ENCODE results near the gene IGFBP5. TPM values are rescaled to one million over a fixed set of nuclear protein-coding genes. Genes with fewer than 3 reads are reported as not detected.

IGFBP5 gene
- total RNA-seq, 3 donors from 2014 or later = 36.4 to 628 (median 95.9) TPM

DNA sequence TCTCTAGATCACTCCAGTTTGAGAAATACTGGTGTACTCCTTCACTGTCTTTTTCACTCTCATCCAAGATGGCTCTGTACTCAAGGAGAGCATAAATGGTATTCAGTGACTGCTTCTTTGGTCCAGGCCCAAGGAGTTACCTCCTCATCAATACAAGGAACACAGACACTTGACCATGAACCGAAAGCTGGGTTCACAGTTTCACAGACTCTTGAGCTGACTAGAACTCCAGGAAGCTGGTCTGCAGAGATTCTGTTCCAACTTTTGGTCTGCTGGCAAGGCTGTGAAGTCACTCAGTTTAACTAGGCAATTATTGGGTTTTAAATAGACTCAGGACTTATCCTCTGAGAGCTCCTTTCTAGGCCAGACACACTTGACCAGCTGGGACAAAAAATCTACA is 7.4 kb upstream of the IGFBP5 start:
- no peaks in the 10 kb centered on the region for H3K36me3 ChIP-seq (ENCODE audit: low read depth)
- no peak overlapping the region for H3K4me3 ChIP-seq
- H3K9me3 ChIP-seq = no peaks in the 10 kb centered on the region
- TF ChIP-seq, protein P1, sequence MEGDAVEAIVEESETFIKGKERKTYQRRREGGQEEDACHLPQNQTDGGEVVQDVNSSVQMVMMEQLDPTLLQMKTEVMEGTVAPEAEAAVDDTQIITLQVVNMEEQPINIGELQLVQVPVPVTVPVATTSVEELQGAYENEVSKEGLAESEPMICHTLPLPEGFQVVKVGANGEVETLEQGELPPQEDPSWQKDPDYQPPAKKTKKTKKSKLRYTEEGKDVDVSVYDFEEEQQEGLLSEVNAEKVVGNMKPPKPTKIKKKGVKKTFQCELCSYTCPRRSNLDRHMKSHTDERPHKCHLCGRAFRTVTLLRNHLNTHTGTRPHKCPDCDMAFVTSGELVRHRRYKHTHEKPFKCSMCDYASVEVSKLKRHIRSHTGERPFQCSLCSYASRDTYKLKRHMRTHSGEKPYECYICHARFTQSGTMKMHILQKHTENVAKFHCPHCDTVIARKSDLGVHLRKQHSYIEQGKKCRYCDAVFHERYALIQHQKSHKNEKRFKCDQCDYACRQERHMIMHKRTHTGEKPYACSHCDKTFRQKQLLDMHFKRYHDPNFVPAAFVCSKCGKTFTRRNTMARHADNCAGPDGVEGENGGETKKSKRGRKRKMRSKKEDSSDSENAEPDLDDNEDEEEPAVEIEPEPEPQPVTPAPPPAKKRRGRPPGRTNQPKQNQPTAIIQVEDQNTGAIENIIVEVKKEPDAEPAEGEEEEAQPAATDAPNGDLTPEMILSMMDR (IDR thresholded peaks at IDR 0.05) = no peak
- intact Hi-C loops (cut with DNase I, micrococcal nuclease) = no loop called here
- ATAC-seq (no peak), DNase-seq (no peak)
- no peaks in the 10 kb centered on the region for H3K4me1 ChIP-seq (ENCODE audit: low read depth)

DNA sequence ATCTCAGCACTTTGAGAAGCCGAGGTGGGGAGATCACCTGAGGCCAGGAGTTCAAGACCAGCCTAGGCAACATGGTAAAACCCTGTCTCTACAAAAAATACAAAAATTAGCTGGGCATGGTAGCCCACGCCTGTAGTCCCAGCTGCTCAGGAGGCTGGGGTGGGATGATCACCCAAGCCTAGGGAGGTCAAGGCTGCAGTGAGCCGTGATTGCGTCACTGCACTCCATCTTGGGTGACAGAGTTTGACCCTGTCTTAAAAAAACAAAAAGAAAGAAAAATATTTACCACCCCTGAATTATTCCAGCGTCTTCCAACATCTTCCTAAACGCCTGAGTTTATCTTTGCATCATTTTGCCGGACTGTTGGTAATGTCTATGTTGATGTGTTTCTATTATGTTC is 6.2 kb upstream of the IGFBP5 start:
- intact Hi-C loops (cut with DNase I, micrococcal nuclease) = no loop called here
- Histone ChIP-seq H3K9me3 (no peaks in the 10 kb centered on the region), H3K4me1 (ENCODE audit: low read depth) (no peaks in the 10 kb centered on the region), H3K36me3 (ENCODE audit: low read depth) (no peaks in the 10 kb centered on the region), H3K4me3 (no peak overlapping the region)
- DNase-seq (no peak), ATAC-seq (no peak)
- TF ChIP-seq, protein P1 (IDR thresholded peaks at IDR 0.05) = no peak

DNA sequence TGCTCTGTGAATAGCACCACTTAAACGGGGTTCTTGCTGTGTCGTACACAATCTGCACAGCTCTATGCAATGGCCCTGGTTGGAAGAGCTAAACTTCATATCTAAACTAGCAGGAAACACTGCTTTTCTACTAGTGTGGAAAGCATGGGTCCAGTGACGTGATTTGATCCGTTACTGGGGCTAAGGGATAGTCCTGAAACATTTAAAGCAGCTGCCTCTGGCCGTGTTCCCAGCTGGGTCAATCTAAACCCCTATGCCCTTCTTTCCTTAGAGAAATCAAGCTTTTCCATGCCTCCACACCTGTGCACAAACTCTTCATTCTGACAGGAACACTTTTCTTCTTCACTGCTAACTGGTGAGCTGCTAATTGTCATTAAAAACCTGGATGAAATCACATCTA is 5.4 kb upstream of the IGFBP5 start:
- ATAC-seq (no peak), DNase-seq (no peak)
- TF ChIP-seq, protein P1 (IDR thresholded peaks at IDR 0.05) = no peak
- intact Hi-C loops (cut with DNase I, micrococcal nuclease) = no loop called here
- Histone ChIP-seq H3K36me3 (ENCODE audit: low read depth) (no peaks in the 10 kb centered on the region), H3K9me3 (no peaks in the 10 kb centered on the region), H3K4me3 (no peak overlapping the region), H3K4me1 (ENCODE audit: low read depth) (no peaks in the 10 kb centered on the region)

DNA sequence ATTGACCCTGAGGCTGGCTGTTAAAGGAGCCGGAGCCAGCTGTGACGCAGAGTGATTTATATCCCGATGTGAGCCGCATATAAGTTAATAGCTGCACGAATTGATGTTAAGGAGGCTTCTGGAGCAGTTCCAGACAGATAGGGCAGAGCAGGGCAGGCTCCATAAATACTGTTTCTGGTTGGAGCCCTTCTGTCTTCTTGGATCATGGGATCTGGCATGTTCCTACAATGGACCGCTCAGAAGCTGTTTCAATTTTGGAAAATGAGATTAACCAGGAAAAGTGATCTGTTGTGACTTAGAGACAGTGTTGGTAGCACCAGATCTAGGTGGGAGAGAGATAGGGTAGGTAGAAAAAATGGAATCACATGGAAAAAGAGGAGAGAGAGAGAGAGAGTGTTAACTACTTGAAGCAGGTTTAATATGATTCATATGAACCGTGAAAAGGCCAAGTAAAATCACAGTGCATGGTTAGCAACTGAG is 4.8 kb upstream of the IGFBP5 start:
- intact Hi-C loops (cut with DNase I, micrococcal nuclease) = no loop called here
- DNase-seq (no peak), ATAC-seq (no peak)
- no peaks in the 10 kb centered on the region for H3K9me3 ChIP-seq
- no peak overlapping the region for H3K4me3 ChIP-seq
- no peaks in the 10 kb centered on the region for H3K4me1 ChIP-seq (ENCODE audit: low read depth)
- TF ChIP-seq, protein P1 (IDR thresholded peaks at IDR 0.05) = no peak
- H3K36me3 ChIP-seq (ENCODE audit: low read depth) = no peaks in the 10 kb centered on the region

DNA sequence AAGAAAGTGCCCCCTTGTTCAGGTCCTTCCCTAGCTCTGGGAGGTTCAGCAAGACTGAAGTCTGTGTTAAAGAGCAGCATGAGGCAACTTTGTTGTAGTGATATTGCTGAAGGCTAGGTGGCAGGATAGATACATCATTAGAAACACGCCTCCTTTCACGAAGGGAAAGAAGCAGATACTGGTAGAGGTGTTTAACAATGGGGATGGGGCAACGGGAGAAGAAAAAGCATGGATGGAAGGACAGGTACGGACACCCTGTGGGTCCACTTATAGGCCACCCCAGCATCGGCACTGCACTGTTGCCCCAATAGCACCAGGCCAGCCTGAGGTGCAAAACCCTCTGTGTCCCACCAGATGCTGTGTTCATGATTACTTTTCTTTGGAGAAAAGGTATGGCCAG is 3.5 kb upstream of the IGFBP5 start:
- Histone ChIP-seq H3K36me3 (ENCODE audit: low read depth) (no peaks in the 10 kb centered on the region), H3K4me3 (no peak overlapping the region), H3K9me3 (no peaks in the 10 kb centered on the region), H3K4me1 (ENCODE audit: low read depth) (peaks cover 9% of the 10 kb centered on the region)
- ATAC-seq (peak; percentile 55), DNase-seq (no peak)
- TF ChIP-seq, protein P1 (IDR thresholded peaks at IDR 0.05) = no peak
- intact Hi-C loops (cut with DNase I, micrococcal nuclease) = loop anchor here in 1 of 2 donors (5.0 to 10.0 kb wide), 3 partner anchors 366 to 813 kb away; no protein-coding TSS in a partner anchor

DNA sequence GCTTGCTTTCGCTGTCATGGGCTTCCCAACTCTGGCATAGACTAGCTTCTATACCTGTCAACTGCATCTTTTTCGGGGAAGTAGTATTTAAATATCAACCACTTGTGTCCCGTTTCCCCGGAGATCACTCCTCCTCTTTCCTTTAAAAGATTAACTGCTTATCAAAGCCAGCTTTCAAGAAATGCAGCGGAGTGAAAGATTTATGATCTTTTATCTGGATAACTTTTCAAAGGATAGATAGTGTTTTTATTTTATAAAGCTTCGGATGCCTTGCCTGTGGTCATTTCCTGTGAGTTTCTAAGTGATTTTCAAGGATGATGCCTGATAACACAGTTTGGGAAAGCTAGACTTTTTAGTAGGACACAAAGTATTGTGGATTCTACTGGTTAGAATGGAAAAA is 2.9 kb upstream of the IGFBP5 start:
- Histone ChIP-seq H3K9me3 (no peaks in the 10 kb centered on the region), H3K4me1 (ENCODE audit: low read depth) (peaks cover 11% of the 10 kb centered on the region), H3K36me3 (ENCODE audit: low read depth) (no peaks in the 10 kb centered on the region), H3K4me3 (no peak overlapping the region)
- intact Hi-C loops (cut with DNase I, micrococcal nuclease) = loop anchor here in 1 of 2 donors (5.0 to 10.0 kb wide), 3 partner anchors 367 to 814 kb away; no protein-coding TSS in a partner anchor
- TF ChIP-seq, protein P1 (IDR thresholded peaks at IDR 0.05) = no peak
- ATAC-seq (no peak), DNase-seq (no peak)
